ENCODE results near the gene CDKAL1.

Gene CDKAL1

GRCh38 chr6:21265034-21265729 is 730.9 kb downstream of the CDKAL1 start:
- no peak for DNase-seq (ENCODE audit: low read depth in 1 of 2, low spot score in 1 of 2)

- no peak for DNase-seq (ENCODE audit: low read depth in 1 of 2, low spot score in 1 of 2)
Measured at GRCh38 chr6:21265730-21266044, 731.4 kb downstream of the CDKAL1 start.

- no peak for DNase-seq (ENCODE audit: low read depth in 1 of 2, low spot score in 1 of 2)
Measured at GRCh38 chr6:21270636-21271201, 736.5 kb downstream of the CDKAL1 start.

GRCh38 chr6:21271428-21272155 is 737.3 kb downstream of the CDKAL1 start:
- no peak for DNase-seq (ENCODE audit: low read depth in 1 of 2, low spot score in 1 of 2)

- DNase-seq (ENCODE audit: low read depth in 1 of 2, low spot score in 1 of 2) = no peak
Measured at GRCh38 chr6:21273451-21273850, 739.2 kb downstream of the CDKAL1 start.

GRCh38 chr6:21274851-21275250 is 740.6 kb downstream of the CDKAL1 start:
- no peak for DNase-seq (ENCODE audit: low read depth in 1 of 2, low spot score in 1 of 2)

GRCh38 chr6:21277601-21278374 is 743.5 kb downstream of the CDKAL1 start:
- no peak for DNase-seq (ENCODE audit: low read depth in 1 of 2, low spot score in 1 of 2)

- DNase-seq (ENCODE audit: low read depth in 1 of 2, low spot score in 1 of 2) = no peak
Measured at GRCh38 chr6:21278375-21278745, 744.1 kb downstream of the CDKAL1 start.

GRCh38 chr6:21279619-21280018 is 745.4 kb downstream of the CDKAL1 start:
- no peak for DNase-seq (ENCODE audit: low read depth in 1 of 2, low spot score in 1 of 2)

GRCh38 chr6:21281366-21281765 is 747.1 kb downstream of the CDKAL1 start:
- DNase-seq (ENCODE audit: low read depth in 1 of 2, low spot score in 1 of 2) = no peak

Measured in activated T-helper 1 cell treated with anti-CD3 and anti-CD28 coated beads, Interleukin-2, amount 50 U/mL, for 16 hours (primary cell).